DND-41 (cell line): ENCODE measurements around the gene ATP10D.
A peak's percentile ranks its signal among the peaks of the same experiment; 100 is the strongest.
"Not testable (repeated sequence)": the region's sequence is repeated elsewhere in the genome, so short reads cannot be mapped to it uniquely, and the experiment has no call there.

Source experiments
- ATAC-seq: fragments of 200-7000 bp; cut with Tn5 transposase; 3 replicates; pipeline ENCODE4 v1.9.1; 2021; ENCODE audit warnings: low read depth; ENCODE audit not compliant: insufficient read depth
- DNase-seq: peaks from one replicate; pipeline ENCODE4 v3.0.0-alpha.2; 2020
- H2AFZ ChIP-seq: 2 replicates; pipeline ENCODE4 v1.6.0; 2012; ENCODE audit warnings: low read depth, low read length
- H3K27ac ChIP-seq: 2 replicates; pipeline ENCODE4 v1.5.1; 2012; ENCODE audit warnings: low read length, inconsistent platforms
- H3K27me3 ChIP-seq: fragments of 200-600 bp; sonication (generic); 2 replicates; pipeline ENCODE4 v1.6.0; 2012; ENCODE audit warnings: low read length, mild to moderate bottlenecking, inconsistent platforms; ENCODE audit not compliant: insufficient read depth, poor library complexity
- H3K36me3 ChIP-seq: 2 replicates; pipeline ENCODE4 v1.5.1; 2012; ENCODE audit warnings: low read length, inconsistent platforms; ENCODE audit not compliant: insufficient read depth
- H3K4me1 ChIP-seq: 2 replicates; pipeline ENCODE4 v1.5.1; 2012; ENCODE audit warnings: mild to moderate bottlenecking, low read length; ENCODE audit not compliant: insufficient read depth
- H3K4me2 ChIP-seq: 2 replicates; pipeline ENCODE4 v1.6.0; 2012; ENCODE audit warnings: mild to moderate bottlenecking, moderate library complexity, low read length, inconsistent platforms; ENCODE audit not compliant: insufficient read depth
- H3K4me3 ChIP-seq, 2 experiments: fragments of 200-600 bp in 1 of 2; shearing (Covaris generic) in 1 of 2; 2 replicates each; pipeline ENCODE4 v1.5.1; 2012 to 2016; ENCODE audit warnings: inconsistent platforms in 2 of 2, low read length in 2 of 2, mild to moderate bottlenecking in 2 of 2, low read depth in 1 of 2, moderate library complexity in 1 of 2
- H3K79me2 ChIP-seq: 2 replicates; pipeline ENCODE4 v1.6.0; 2012; ENCODE audit warnings: low read length, inconsistent platforms; ENCODE audit not compliant: insufficient read depth
- H3K9ac ChIP-seq: 2 replicates; pipeline ENCODE4 v1.6.0; 2012; ENCODE audit warnings: low read depth, mild to moderate bottlenecking, inconsistent platforms, low read length, moderate library complexity
- H3K9me3 ChIP-seq: 2 replicates; pipeline ENCODE4 v1.5.1; 2012; ENCODE audit warnings: low read length, moderate library complexity, mild to moderate bottlenecking, inconsistent platforms; ENCODE audit not compliant: insufficient read depth, severe bottlenecking
- H4K20me1 ChIP-seq: 2 replicates; pipeline ENCODE4 v1.6.0; 2012; ENCODE audit warnings: low read length; ENCODE audit not compliant: insufficient read depth
- EZH2 ChIP-seq: IDR thresholded peaks from 3 replicates; pipeline ENCODE4 v1.6.1; 2012; ENCODE audit warnings: borderline replicate concordance, low read depth, mild to moderate bottlenecking, moderate library complexity, low read length, inconsistent platforms; ENCODE audit not compliant: severe bottlenecking
- TF ChIP-seq, protein P1 (sequence below): IDR thresholded peaks from 2 replicates; pipeline ENCODE4 v1.5.1; 2012; ENCODE audit warnings: borderline replicate concordance, low read length, moderate library complexity, mild to moderate bottlenecking; ENCODE audit not compliant: poor library complexity, severe bottlenecking; ENCODE audit errors: extremely low read depth

ATP10D gene

GRCh38 chr4:47483745-47484144, 1.3 kb upstream of the ATP10D start:
- no peak for DNase-seq
- Histone ChIP-seq H3K27me3 (no peaks in the 10 kb centered on the region), H2AFZ (peak overlapping the region; percentile 87), H3K79me2 (peaks cover 33% of the 10 kb centered on the region), H3K4me2 (no peak overlapping the region), H4K20me1 (no peaks in the 10 kb centered on the region), H3K36me3 (no peaks in the 10 kb centered on the region), H3K9ac (no peak overlapping the region), H3K4me3 (no peak overlapping the region), H3K27ac (no peak overlapping the region), H3K9me3 (no peaks in the 10 kb centered on the region), H3K4me1 (peaks cover 44% of the 10 kb centered on the region)
- ATAC-seq: no peak
- TF ChIP-seq, protein P1, sequence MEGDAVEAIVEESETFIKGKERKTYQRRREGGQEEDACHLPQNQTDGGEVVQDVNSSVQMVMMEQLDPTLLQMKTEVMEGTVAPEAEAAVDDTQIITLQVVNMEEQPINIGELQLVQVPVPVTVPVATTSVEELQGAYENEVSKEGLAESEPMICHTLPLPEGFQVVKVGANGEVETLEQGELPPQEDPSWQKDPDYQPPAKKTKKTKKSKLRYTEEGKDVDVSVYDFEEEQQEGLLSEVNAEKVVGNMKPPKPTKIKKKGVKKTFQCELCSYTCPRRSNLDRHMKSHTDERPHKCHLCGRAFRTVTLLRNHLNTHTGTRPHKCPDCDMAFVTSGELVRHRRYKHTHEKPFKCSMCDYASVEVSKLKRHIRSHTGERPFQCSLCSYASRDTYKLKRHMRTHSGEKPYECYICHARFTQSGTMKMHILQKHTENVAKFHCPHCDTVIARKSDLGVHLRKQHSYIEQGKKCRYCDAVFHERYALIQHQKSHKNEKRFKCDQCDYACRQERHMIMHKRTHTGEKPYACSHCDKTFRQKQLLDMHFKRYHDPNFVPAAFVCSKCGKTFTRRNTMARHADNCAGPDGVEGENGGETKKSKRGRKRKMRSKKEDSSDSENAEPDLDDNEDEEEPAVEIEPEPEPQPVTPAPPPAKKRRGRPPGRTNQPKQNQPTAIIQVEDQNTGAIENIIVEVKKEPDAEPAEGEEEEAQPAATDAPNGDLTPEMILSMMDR: no peak
- TF ChIP-seq EZH2: no peak

- no peak for ATAC-seq
- H4K20me1 ChIP-seq: no peaks in the 10 kb centered on the region
- DNase-seq: no peak
These were observed 907 bp upstream of the ATP10D start for GRCh38 chr4:47484168-47484567.

DNA sequence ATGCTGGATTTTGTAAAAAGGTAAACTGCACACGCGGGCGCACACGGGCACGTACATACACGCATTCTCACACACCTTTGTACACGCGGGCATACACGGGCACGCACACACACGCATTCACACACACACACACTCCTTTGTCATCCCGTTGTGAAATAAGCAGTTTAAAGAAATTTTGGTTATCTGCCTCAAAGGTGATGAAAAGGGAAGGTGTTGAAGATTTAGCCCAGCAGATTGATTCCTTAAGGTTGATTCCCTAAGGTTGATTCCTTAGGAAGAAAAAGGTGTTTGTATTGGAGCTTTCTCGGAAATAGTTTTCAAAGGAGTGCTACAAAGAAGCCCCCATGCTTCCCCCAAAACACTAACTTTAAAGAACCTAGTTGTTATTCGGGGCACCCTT, 693 bp downstream of the ATP10D start:
- peak overlapping the region; percentile 87 for H2AFZ ChIP-seq
- H3K4me3 ChIP-seq: peak overlapping the region; percentile 75 to 77
- peak overlapping the region; percentile 64 for H3K9ac ChIP-seq
- peaks cover 49% of the 10 kb centered on the region for H3K79me2 ChIP-seq
- ATAC-seq: no peak
- H3K27ac ChIP-seq: peak overlapping the region; percentile 83
- no peaks in the 10 kb centered on the region for H3K9me3 ChIP-seq
- H3K4me2 ChIP-seq: peak overlapping the region; percentile 73
- DNase-seq: no peak
- H3K4me1 ChIP-seq: peaks cover 61% of the 10 kb centered on the region
- H3K36me3 ChIP-seq: no peaks in the 10 kb centered on the region
- H3K27me3 ChIP-seq: no peaks in the 10 kb centered on the region
- TF ChIP-seq, protein P1: no peak
- TF ChIP-seq EZH2: no peak
- H4K20me1 ChIP-seq: no peaks in the 10 kb centered on the region

More at GRCh38 chr4:47484168-47484567, 907 bp upstream of the ATP10D start:
- H3K36me3 ChIP-seq: no peaks in the 10 kb centered on the region
- H3K4me2 ChIP-seq: peak overlapping the region; percentile 73; the same call in 1 of the 2 replicates
- peak overlapping the region; percentile 64 for H3K9ac ChIP-seq
- peaks cover 48% of the 10 kb centered on the region for H3K4me1 ChIP-seq
- H3K9me3 ChIP-seq: no peaks in the 10 kb centered on the region
- no peaks in the 10 kb centered on the region for H3K27me3 ChIP-seq
- H3K4me3 ChIP-seq: 0 out of 4 replicates have a peak overlapping the region, but pooled peaks of 1 of the 2 experiments have one; percentile 77
- TF ChIP-seq, protein P1: no peak
- TF ChIP-seq EZH2: no peak
- peaks cover 36% of the 10 kb centered on the region for H3K79me2 ChIP-seq
- H2AFZ ChIP-seq: peak overlapping the region; percentile 87
- peak overlapping the region; percentile 83 for H3K27ac ChIP-seq

DNA sequence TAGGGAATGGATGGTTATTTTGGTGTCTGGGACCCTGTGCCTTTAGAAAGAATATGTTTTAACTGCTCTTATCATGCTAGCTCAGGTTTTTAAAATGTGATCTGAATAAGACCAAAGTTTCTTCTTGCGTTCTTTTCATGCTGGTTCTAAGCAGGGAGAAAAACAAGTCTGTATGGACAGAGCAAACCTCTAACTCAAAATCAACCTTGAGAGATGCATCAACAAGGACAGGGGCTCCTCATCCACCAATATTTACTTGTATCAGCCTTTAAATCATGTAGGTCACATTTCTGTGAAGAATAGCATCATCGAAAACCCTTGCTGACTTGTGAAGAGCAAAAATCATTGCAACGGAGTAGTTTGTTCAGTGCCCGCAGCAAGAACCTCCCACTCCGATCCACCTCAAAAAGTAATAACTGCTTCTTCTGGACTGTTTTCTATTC, 1.2 kb downstream of the ATP10D start:
- Histone ChIP-seq H3K4me3 (peak overlapping the region; percentile 75 to 77), H4K20me1 (no peaks in the 10 kb centered on the region), H3K27ac (peak overlapping the region; percentile 83), H3K36me3 (no peaks in the 10 kb centered on the region), H3K79me2 (peaks cover 54% of the 10 kb centered on the region), H3K4me1 (peaks cover 65% of the 10 kb centered on the region), H3K9ac (peak overlapping the region; percentile 64), H3K9me3 (no peaks in the 10 kb centered on the region), H3K4me2 (peak overlapping the region; percentile 73), H2AFZ (peak overlapping the region; percentile 87), H3K27me3 (no peaks in the 10 kb centered on the region)
- no peak for ATAC-seq
- TF ChIP-seq, protein P1: no peak
- no peak for DNase-seq

DNA sequence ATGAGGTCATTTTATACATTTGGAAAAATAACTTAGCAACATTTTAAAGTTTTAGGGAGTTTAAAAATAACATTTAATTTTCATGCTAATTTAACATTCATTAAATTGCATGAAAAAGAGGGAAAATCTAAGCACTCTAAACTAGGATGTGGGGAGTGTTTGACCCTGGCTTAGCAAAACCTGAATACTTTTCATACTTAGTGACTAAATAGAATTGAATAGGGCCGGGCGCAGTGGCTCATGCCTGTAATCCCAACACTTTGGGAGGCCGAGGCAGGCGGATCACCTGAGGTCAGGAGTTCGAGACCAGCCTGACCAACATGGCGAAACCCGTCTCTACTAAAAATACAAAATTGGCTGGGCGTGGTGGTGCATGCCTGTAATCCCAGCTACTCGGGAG, 1.7 kb downstream of the ATP10D start:
- Histone ChIP-seq H3K79me2 (peaks cover 59% of the 10 kb centered on the region), H3K4me2 (peak overlapping the region; percentile 73), H3K4me1 (peaks cover 70% of the 10 kb centered on the region), H3K9ac (peak overlapping the region; percentile 64), H3K4me3 (peak overlapping the region; percentile 75 to 77; a peak in 2 of 4 replicates)
- H3K27ac ChIP-seq, ATAC-seq, H2AFZ ChIP-seq, H3K27me3 ChIP-seq, H3K36me3 ChIP-seq, H4K20me1 ChIP-seq, DNase-seq, H3K9me3 ChIP-seq: not testable (repeated sequence)
